ENCODE data around the gene ZBTB7C. TPM values are rescaled to one million over a fixed set of nuclear protein-coding genes. Genes with fewer than 3 reads are reported as not detected.

The ZBTB7C gene
- total and polyA plus RNA-seq, 2 of the 4 experiments (the other 2 are of a cell fraction): not detected

GRCh38 chr18:48304906-48305693, 104.1 kb downstream of the ZBTB7C start:
- Histone ChIP-seq H3K27ac (ENCODE audit: insufficient read depth, low read length) (no peak overlapping the region), H3K9ac (ENCODE audit: low read depth, low read length) (no peak overlapping the region), H3K4me1 (ENCODE audit: control insufficient read depth, insufficient read depth, low read length) (no peaks in the 10 kb centered on the region), H3K18ac (ENCODE audit: low read depth, low read length) (no peak overlapping the region), H4K20me1 (ENCODE audit: insufficient read depth, low read length) (no peaks in the 10 kb centered on the region), H4K8ac (ENCODE audit: low read depth in 2 of 2, low read length in 2 of 2) (no peak overlapping the region), H3K27me3 (ENCODE audit: control insufficient read depth, insufficient read depth, low read length) (peaks cover 3% of the 10 kb centered on the region), H3K14ac (replicated peaks; ENCODE audit: low read depth, low read length) (no peak overlapping the region), H2AFZ (replicated peaks; ENCODE audit: low read length, poor library complexity) (no peak overlapping the region), H2BK5ac (ENCODE audit: low read depth, low read length, poor library complexity, severe bottlenecking) (no peak overlapping the region), H2AK5ac (ENCODE audit: low read depth, low read length) (no peak overlapping the region), H3K23ac (ENCODE audit: low read depth, low read length) (no peak overlapping the region), H4K91ac (ENCODE audit: insufficient read depth, low read depth, low read length) (no peak overlapping the region), H3K4me3 (ENCODE audit: insufficient read depth, low read depth, low read length) (no peak overlapping the region), H3K56ac (ENCODE audit: extremely low read depth, insufficient read depth, low read length) (no peak overlapping the region), H2AK9ac (replicated peaks; ENCODE audit: low read depth, low read length, poor library complexity) (no peak overlapping the region), H3K4ac (ENCODE audit: low read depth, low read length) (no peak overlapping the region), H4K5ac (ENCODE audit: low read depth, low read length) (no peak overlapping the region), H2BK15ac (ENCODE audit: low read depth, low read length) (no peak overlapping the region), H3K9me1 (ENCODE audit: insufficient read depth, low read length) (no peaks in the 10 kb centered on the region), H3K79me1 (ENCODE audit: low read depth in 1 of 2, low read length in 2 of 2) (no peaks in the 10 kb centered on the region), H3K4me2 (ENCODE audit: low read depth, low read length) (no peak overlapping the region), H2BK20ac (ENCODE audit: low read depth, low read length) (no peak overlapping the region), H3K36me3 (ENCODE audit: control insufficient read depth, insufficient read depth, low read length) (no peaks in the 10 kb centered on the region), H2BK120ac (ENCODE audit: low read depth, low read length) (no peak overlapping the region), H3K9me3 (ENCODE audit: control insufficient read depth, insufficient read depth, low read length) (no peaks in the 10 kb centered on the region)
- POLR2A ChIA-PET (ENCODE audit: unreplicated experiment): no interaction called here
- dilution Hi-C loops (cut with HindIII; ENCODE audit: low sequenced_read_pairs, unreplicated experiment) (no loop called here), in situ Hi-C loops (cut with MboI; ENCODE audit: low sequenced_read_pairs) (no loop called here), intact Hi-C loops (cut with micrococcal nuclease) (no loop called here)
- no peak for DNase-seq
- 74% methylated on average over 6 of the region's 16 CpGs; no CpG with 5 or more reads in 1 of the 2 experiments for WGBS, 2 experiments (ENCODE audit: extremely low coverage in 2 of 2, insufficient read length in 1 of 2)
- ATAC-seq (ENCODE audit: low read depth): no peak
- TF ChIP-seq USF2 (IDR thresholded peaks at IDR 0.05; ENCODE audit: low read depth, low read length): no peak
- no peak for TF ChIP-seq RAD21 (IDR thresholded peaks at IDR 0.05; ENCODE audit: low read length)
- no peak for TF ChIP-seq RFX5 (IDR thresholded peaks at IDR 0.05; ENCODE audit: low read depth, low read length)
- TF ChIP-seq FOS (IDR thresholded peaks at IDR 0.05; ENCODE audit: low read depth, low read length): no peak
- no peak for TF ChIP-seq ELK1 (IDR thresholded peaks at IDR 0.05; ENCODE audit: borderline replicate concordance, low read depth, low read length)
- TF ChIP-seq BHLHE40 (IDR thresholded peaks at IDR 0.05; ENCODE audit: low read depth, low read length): no peak
- TF ChIP-seq MAZ (IDR thresholded peaks at IDR 0.05; ENCODE audit: borderline replicate concordance, low read depth, low read length): no peak
- TF ChIP-seq POLR2A (IDR thresholded peaks at IDR 0.05; ENCODE audit: low read depth, low read length): no peak
- no peak for TF ChIP-seq MXI1 (IDR thresholded peaks at IDR 0.05; ENCODE audit: borderline replicate concordance, low read depth, low read length)
- CTCF ChIA-PET: no interaction called here
- no TSS peak for BruUV-seq (replicated peaks)
